Activated T-cell treated with anti-CD3 and anti-CD28 coated beads, Interleukin-2, amount 50 U/mL, for 24 hours (primary cell): Measurements from ENCODE around the gene FAM53A.
"Not testable (repeated sequence)": the region's sequence is repeated elsewhere in the genome, so short reads cannot be mapped to it uniquely, and the experiment has no call there.

ENCODE experiments used
- DNase-seq: peaks from one replicate; pipeline ENCODE4 v3.0.0-alpha.2; 2020
- H3K27ac Mint-ChIP-seq: 2 replicates; pipeline ENCODE4 v1.8.0; 2020; ENCODE audit warnings: mild to moderate bottlenecking, mixed read lengths
- H3K27me3 Mint-ChIP-seq: 2 replicates; pipeline ENCODE4 v1.8.0; 2020; ENCODE audit warnings: mixed read lengths
- H3K36me3 Mint-ChIP-seq: 2 replicates; pipeline ENCODE4 v1.8.0; 2020; ENCODE audit warnings: low read depth, mixed read lengths
- H3K4me1 Mint-ChIP-seq: 2 replicates; pipeline ENCODE4 v1.8.0; 2020; ENCODE audit warnings: low read depth, mixed read lengths
- H3K4me3 Mint-ChIP-seq: 2 replicates; pipeline ENCODE4 v1.8.0; 2020; ENCODE audit warnings: mild to moderate bottlenecking, moderate library complexity, mixed read lengths
- H3K9me3 Mint-ChIP-seq: 2 replicates; pipeline ENCODE4 v1.8.0; 2020; ENCODE audit warnings: mixed read lengths

FAM53A gene

GRCh38 chr4:1711055-1711570 lies 27.0 kb upstream of the FAM53A start:
- Mint-ChIP-seq H3K4me1 (peaks cover 64% of the 10 kb centered on the region), H3K36me3 (peaks cover 85% of the 10 kb centered on the region), H3K27ac (peak overlapping the region; percentile 96), H3K4me3 (peak overlapping the region; percentile 94), H3K9me3 (no peaks in the 10 kb centered on the region), H3K27me3 (no peaks in the 10 kb centered on the region)
- DNase-seq, result no peak

- Mint-ChIP-seq H3K9me3 (no peaks in the 10 kb centered on the region), H3K4me1 (peaks cover 64% of the 10 kb centered on the region), H3K36me3 (peaks cover 85% of the 10 kb centered on the region), H3K4me3 (peak overlapping the region; percentile 94), H3K27me3 (no peaks in the 10 kb centered on the region), H3K27ac (peak overlapping the region; percentile 7)
- no peak for DNase-seq
Observed at GRCh38 chr4:1708581-1708980, 24.5 kb upstream of the FAM53A start.

GRCh38 chr4:1706358-1706757 lies 22.2 kb upstream of the FAM53A start:
- Mint-ChIP-seq H3K27ac (peak overlapping the region; percentile 67), H3K36me3 (peaks cover 94% of the 10 kb centered on the region), H3K4me1 (peaks cover 79% of the 10 kb centered on the region), H3K9me3 (no peaks in the 10 kb centered on the region), H3K4me3 (no peak overlapping the region), H3K27me3 (no peaks in the 10 kb centered on the region)
- DNase-seq, result no peak

- H3K36me3 Mint-ChIP-seq, result peaks cover 94% of the 10 kb centered on the region
- H3K4me1 Mint-ChIP-seq, result peaks cover 74% of the 10 kb centered on the region
Observed at GRCh38 chr4:1705732-1706131, 21.6 kb upstream of the FAM53A start.

GRCh38 chr4:1703867-1704266 lies 19.8 kb upstream of the FAM53A start:
- Mint-ChIP-seq H3K27ac (peak overlapping the region; percentile 42), H3K9me3 (no peaks in the 10 kb centered on the region), H3K4me3 (no peak overlapping the region), H3K4me1 (peaks cover 58% of the 10 kb centered on the region), H3K27me3 (no peaks in the 10 kb centered on the region), H3K36me3 (peaks cover 94% of the 10 kb centered on the region)
- DNase-seq, result no peak

More at GRCh38 chr4:1705732-1706131, 21.6 kb upstream of the FAM53A start:
- H3K4me3 Mint-ChIP-seq, result no peak overlapping the region
- H3K27me3 Mint-ChIP-seq, result no peaks in the 10 kb centered on the region
- H3K9me3 Mint-ChIP-seq, result no peaks in the 10 kb centered on the region
- H3K27ac Mint-ChIP-seq, result no peak overlapping the region
- DNase-seq, result no peak

GRCh38 chr4:1701671-1702070 lies 17.6 kb upstream of the FAM53A start:
- H3K27me3 Mint-ChIP-seq, H3K4me3 Mint-ChIP-seq, DNase-seq, H3K9me3 Mint-ChIP-seq: not testable (repeated sequence)
- Mint-ChIP-seq H3K4me1 (peaks cover 46% of the 10 kb centered on the region), H3K27ac (peak overlapping the region; percentile 8), H3K36me3 (peaks cover 99% of the 10 kb centered on the region)

- peaks cover 99% of the 10 kb centered on the region for H3K36me3 Mint-ChIP-seq
- no peaks in the 10 kb centered on the region for H3K27me3 Mint-ChIP-seq
- no peak overlapping the region for H3K4me3 Mint-ChIP-seq
- H3K27ac Mint-ChIP-seq, result no peak overlapping the region
- no peak for DNase-seq
- H3K9me3 Mint-ChIP-seq, result no peaks in the 10 kb centered on the region
- H3K4me1 Mint-ChIP-seq, result peaks cover 7% of the 10 kb centered on the region
Observed at GRCh38 chr4:1695913-1696312, 11.8 kb upstream of the FAM53A start.

- Mint-ChIP-seq H3K27me3 (no peaks in the 10 kb centered on the region), H3K9me3 (no peaks in the 10 kb centered on the region), H3K4me3 (no peak overlapping the region), H3K27ac (peak overlapping the region; percentile 5), H3K4me1 (peaks cover 4% of the 10 kb centered on the region), H3K36me3 (peaks cover 93% of the 10 kb centered on the region)
- peak; percentile 80 for DNase-seq
Observed at GRCh38 chr4:1693131-1693896, 9.2 kb upstream of the FAM53A start.

- H3K9me3 Mint-ChIP-seq, result no peaks in the 10 kb centered on the region
- peaks cover 4% of the 10 kb centered on the region for H3K4me1 Mint-ChIP-seq
- DNase-seq, result no peak
- H3K27ac Mint-ChIP-seq, result peak overlapping the region; percentile 33
- no peak overlapping the region for H3K4me3 Mint-ChIP-seq
- H3K36me3 Mint-ChIP-seq, result peaks cover 79% of the 10 kb centered on the region
- H3K27me3 Mint-ChIP-seq, result no peaks in the 10 kb centered on the region
Observed at GRCh38 chr4:1691737-1692373, 7.7 kb upstream of the FAM53A start.

GRCh38 chr4:1690698-1691097 lies 6.6 kb upstream of the FAM53A start:
- no peak overlapping the region for H3K27ac Mint-ChIP-seq
- DNase-seq, result no peak
- H3K9me3 Mint-ChIP-seq, result no peaks in the 10 kb centered on the region
- peaks cover 4% of the 10 kb centered on the region for H3K4me1 Mint-ChIP-seq
- no peak overlapping the region for H3K4me3 Mint-ChIP-seq
- no peaks in the 10 kb centered on the region for H3K27me3 Mint-ChIP-seq
- peaks cover 68% of the 10 kb centered on the region for H3K36me3 Mint-ChIP-seq

- Mint-ChIP-seq H3K27me3 (peaks cover 3% of the 10 kb centered on the region), H3K4me1 (peaks cover 13% of the 10 kb centered on the region), H3K4me3 (no peak overlapping the region), H3K27ac (peak overlapping the region; percentile 51), H3K9me3 (no peaks in the 10 kb centered on the region), H3K36me3 (peaks cover 26% of the 10 kb centered on the region)
- no peak for DNase-seq
Observed at GRCh38 chr4:1686440-1687036, 2.4 kb upstream of the FAM53A start.

GRCh38 chr4:1685235-1686150 lies 1.4 kb upstream of the FAM53A start:
- Mint-ChIP-seq H3K27me3 (peaks cover 3% of the 10 kb centered on the region), H3K4me1 (peaks cover 13% of the 10 kb centered on the region), H3K36me3 (peaks cover 16% of the 10 kb centered on the region), H3K9me3 (no peaks in the 10 kb centered on the region), H3K4me3 (peak overlapping the region; percentile 23), H3K27ac (no peak overlapping the region)
- no peak for DNase-seq

- H3K9me3 Mint-ChIP-seq, result no peaks in the 10 kb centered on the region
- peaks cover 7% of the 10 kb centered on the region for H3K36me3 Mint-ChIP-seq
- H3K27ac Mint-ChIP-seq, result peak overlapping the region; percentile 73
- peaks cover 3% of the 10 kb centered on the region for H3K27me3 Mint-ChIP-seq
- peak; percentile 98 for DNase-seq
- no peak overlapping the region for H3K4me3 Mint-ChIP-seq
- peaks cover 13% of the 10 kb centered on the region for H3K4me1 Mint-ChIP-seq
Observed at GRCh38 chr4:1684506-1685234, 557 bp upstream of the FAM53A start.
